ENCODE results near the gene C18orf63. TPM values are rescaled to one million over a fixed set of nuclear protein-coding genes. Genes with fewer than 3 reads are reported as not detected.

The C18orf63 gene
- total and polyA plus RNA-seq, 8 donors = 0.16 to 0.26 TPM; not detected in 6

DNA sequence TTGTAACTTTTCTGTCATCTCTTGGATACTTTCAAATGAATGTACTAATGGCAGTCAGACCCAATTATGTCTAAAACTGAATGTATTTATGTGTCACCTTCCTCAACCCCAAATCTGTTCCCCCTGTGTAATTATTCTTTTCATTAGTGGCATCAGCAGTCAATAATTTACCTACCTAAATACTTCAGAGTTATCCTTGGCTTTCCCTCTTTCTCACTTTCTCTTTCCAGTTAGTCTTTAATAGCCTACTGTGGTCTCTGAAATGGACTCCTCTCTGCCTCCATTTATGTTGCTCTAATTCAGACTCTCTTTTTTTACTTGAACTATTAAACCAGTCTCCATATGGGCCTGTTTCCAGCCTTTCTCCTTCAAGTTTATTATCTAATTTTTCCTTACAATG, 21.0 kb downstream of the C18orf63 start:
- DNase-seq (no peak), ATAC-seq (no peak)
- Histone ChIP-seq H3K4me1 (no peaks in the 10 kb centered on the region), H3K27ac (no peak overlapping the region), H3K9me3 (no peaks in the 10 kb centered on the region), H3K27me3 (no peaks in the 10 kb centered on the region), H3K36me3 (no peaks in the 10 kb centered on the region), H3K4me3 (no peak overlapping the region)
- no peak for TF ChIP-seq CTCF (IDR thresholded peaks at IDR 0.05)
- intact Hi-C loops (cut with DNase I) = loop anchor here in 1 of 2 donors (10.0 kb wide), 1 partner anchor 92 kb away; no protein-coding TSS in a partner anchor

DNA sequence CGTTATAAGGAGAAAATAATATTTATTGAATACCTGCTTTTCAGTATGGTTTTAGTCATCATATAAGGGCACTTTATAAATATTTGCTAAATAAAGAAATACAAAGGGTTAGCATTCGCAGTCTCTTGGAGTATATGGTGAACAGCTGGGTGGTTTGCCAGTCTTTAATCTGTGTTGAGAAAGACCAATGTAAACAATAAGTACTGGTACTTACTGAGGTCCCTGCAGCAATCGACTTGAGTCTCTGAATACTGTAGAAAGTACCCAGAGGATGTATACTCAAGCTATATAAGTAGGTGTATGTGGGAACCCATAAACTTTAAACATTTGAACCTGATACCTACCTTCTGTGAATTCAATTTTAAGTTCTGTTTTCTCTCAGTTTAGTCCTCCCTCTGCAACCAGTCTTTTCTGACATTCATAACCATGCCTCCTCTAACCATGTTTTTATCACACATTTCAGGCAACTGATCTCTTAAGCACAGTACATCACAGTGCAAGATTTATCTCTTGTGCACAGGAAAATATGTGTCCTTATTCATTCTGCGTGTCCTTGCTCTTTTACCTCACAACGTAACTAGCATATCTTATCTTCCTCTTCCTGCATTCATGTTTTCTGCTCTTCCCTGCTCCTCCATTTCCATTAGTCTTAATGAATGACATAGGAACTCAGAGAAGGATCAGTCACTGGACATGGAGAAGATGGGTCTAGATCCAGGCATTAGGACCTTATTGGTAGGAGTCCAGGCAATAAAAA, 21.7 kb downstream of the C18orf63 start:
- Histone ChIP-seq H3K4me1 (no peaks in the 10 kb centered on the region), H3K36me3 (no peaks in the 10 kb centered on the region), H3K27ac (no peak overlapping the region), H3K9me3 (no peaks in the 10 kb centered on the region), H3K4me3 (no peak overlapping the region), H3K27me3 (no peaks in the 10 kb centered on the region)
- ATAC-seq = peak; percentile 52
- DNase-seq = no peak
- intact Hi-C loops (cut with DNase I) = loop anchor here in 1 of 2 donors (10.0 kb wide), 1 partner anchor 93 kb away; no protein-coding TSS in a partner anchor
- TF ChIP-seq CTCF (IDR thresholded peaks at IDR 0.05) = no peak

DNA sequence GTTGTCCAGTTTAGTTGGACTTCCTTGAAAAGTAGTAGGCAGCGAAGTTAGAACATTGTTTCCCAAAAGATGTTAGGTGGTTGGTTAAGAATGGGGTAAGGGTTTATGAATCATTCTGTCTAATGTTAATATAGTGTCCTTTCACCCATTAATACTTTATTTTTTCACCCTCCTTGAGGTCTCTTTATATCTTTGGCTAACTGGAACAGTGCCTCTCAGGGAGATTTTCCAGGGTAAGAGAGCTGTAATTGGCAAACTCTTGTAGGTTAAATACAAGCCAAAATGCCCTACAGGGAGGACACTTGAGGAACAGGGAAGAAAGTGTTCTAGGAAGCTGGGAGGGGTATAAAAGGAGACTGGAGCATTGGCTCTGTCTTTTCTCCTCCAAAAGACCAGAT, 22.3 kb downstream of the C18orf63 start:
- H3K9me3 ChIP-seq = no peaks in the 10 kb centered on the region
- H3K36me3 ChIP-seq = no peaks in the 10 kb centered on the region
- H3K4me3 ChIP-seq = no peak overlapping the region
- intact Hi-C loops (cut with DNase I) = loop anchor here in 1 of 2 donors (10.0 kb wide), 1 partner anchor 93 kb away; no protein-coding TSS in a partner anchor
- DNase-seq = no peak
- H3K27me3 ChIP-seq = no peaks in the 10 kb centered on the region
- TF ChIP-seq CTCF (IDR thresholded peaks at IDR 0.05) = no peak
- H3K27ac ChIP-seq = no peak overlapping the region
- no peaks in the 10 kb centered on the region for H3K4me1 ChIP-seq
- ATAC-seq = peak; percentile 86

- peak; percentile 65 for ATAC-seq
Measured at GRCh38 chr18:74342416-74343043, 26.9 kb downstream of the C18orf63 start.

More at GRCh38 chr18:74342416-74343043, 26.9 kb downstream of the C18orf63 start:
- Histone ChIP-seq H3K27ac (no peak overlapping the region), H3K4me1 (no peaks in the 10 kb centered on the region), H3K4me3 (no peak overlapping the region), H3K36me3 (no peaks in the 10 kb centered on the region), H3K9me3 (no peaks in the 10 kb centered on the region), H3K27me3 (no peaks in the 10 kb centered on the region)
- peak in 2 of 4 donors; percentile 54 to 78 for DNase-seq
- intact Hi-C loops (cut with DNase I) = loop anchor here (5.0 to 10.0 kb wide), 2 partner anchors 148 to 150 kb away; no protein-coding TSS in a partner anchor
- TF ChIP-seq CTCF (IDR thresholded peaks at IDR 0.05) = peak; percentile 61 to 70

Data from left lung (tissue), 10 donors.